GF-D8 (cell line): ENCODE measurements around the gene TCAP.

Experiments
- DNase-seq: peaks from one replicate; lab custom pipeline; 2025; lab: John Stamatoyannopoulos, UW

Gene TCAP

GRCh38 chr17:39651923-39652586 is 13.1 kb upstream of the TCAP start:
- DNase-seq, result no peak

- no peak for DNase-seq
These were observed 12.4 kb upstream of the TCAP start for GRCh38 chr17:39652587-39653315.

- DNase-seq, result no peak
These were observed 11.9 kb upstream of the TCAP start for GRCh38 chr17:39653316-39653661.

GRCh38 chr17:39653662-39654331 is 11.4 kb upstream of the TCAP start:
- no peak for DNase-seq

- DNase-seq, result no peak
These were observed 10.0 kb upstream of the TCAP start for GRCh38 chr17:39655105-39655504.

- no peak for DNase-seq
These were observed 6.8 kb upstream of the TCAP start for GRCh38 chr17:39658346-39658745.

- no peak for DNase-seq
These were observed 6.4 kb upstream of the TCAP start for GRCh38 chr17:39658760-39659159.

- no peak for DNase-seq
These were observed 5.7 kb upstream of the TCAP start for GRCh38 chr17:39659279-39660010.

- no peak for DNase-seq
These were observed 5.2 kb upstream of the TCAP start for GRCh38 chr17:39660011-39660360.

- no peak for DNase-seq
These were observed 4.5 kb upstream of the TCAP start for GRCh38 chr17:39660397-39661385.

GRCh38 chr17:39661744-39662541 is 3.2 kb upstream of the TCAP start:
- no peak for DNase-seq

- no peak for DNase-seq
These were observed 2.4 kb upstream of the TCAP start for GRCh38 chr17:39662551-39663339.

GRCh38 chr17:39663340-39663687 is 1.8 kb upstream of the TCAP start:
- no peak for DNase-seq

GRCh38 chr17:39663688-39664580 is 1.2 kb upstream of the TCAP start:
- no peak for DNase-seq

- no peak for DNase-seq
These were observed 584 bp downstream of the TCAP start for GRCh38 chr17:39665642-39666224.

GRCh38 chr17:39666231-39666600 is 1.1 kb downstream of the TCAP start:
- DNase-seq, result no peak

- DNase-seq, result no peak
These were observed 1.6 kb downstream of the TCAP start for GRCh38 chr17:39666601-39667261.
